HTERT RPE-1 (cell line): ENCODE measurements around the gene REXO4.
"Not testable (repeated sequence)": the region's sequence is repeated elsewhere in the genome, so short reads cannot be mapped to it uniquely, and the experiment has no call there.

ENCODE experiments used
- in situ Hi-C: fragments of 300-500 bp; cut with MboI; formaldehyde crosslinking; loops from 4 replicates; pipeline ENCODE4 v1.14.3; 2020; ENCODE audit warnings: low sequenced_read_pairs

REXO4 gene

DNA sequence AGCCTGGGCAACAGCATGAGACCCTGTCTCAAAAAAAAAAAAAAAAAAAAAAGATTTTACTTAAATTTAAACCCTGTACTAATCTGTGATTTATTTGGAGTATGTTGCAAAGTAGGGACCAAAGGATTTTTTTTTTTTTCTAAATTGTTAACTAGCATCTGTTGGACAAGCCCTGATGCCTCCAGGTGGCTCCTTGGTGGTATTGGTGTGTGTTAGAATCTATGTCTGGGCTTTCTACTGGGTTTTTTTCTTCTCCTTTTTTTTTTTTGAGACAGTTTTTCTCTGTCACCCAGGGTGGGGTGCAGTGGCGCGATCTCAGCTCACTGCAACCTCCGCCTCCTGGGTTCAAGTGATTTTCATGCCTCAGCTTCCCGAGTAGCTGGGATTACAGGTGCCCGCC is 34.1 kb upstream of the REXO4 start:
- in situ Hi-C loops = not testable (repeated sequence)

DNA sequence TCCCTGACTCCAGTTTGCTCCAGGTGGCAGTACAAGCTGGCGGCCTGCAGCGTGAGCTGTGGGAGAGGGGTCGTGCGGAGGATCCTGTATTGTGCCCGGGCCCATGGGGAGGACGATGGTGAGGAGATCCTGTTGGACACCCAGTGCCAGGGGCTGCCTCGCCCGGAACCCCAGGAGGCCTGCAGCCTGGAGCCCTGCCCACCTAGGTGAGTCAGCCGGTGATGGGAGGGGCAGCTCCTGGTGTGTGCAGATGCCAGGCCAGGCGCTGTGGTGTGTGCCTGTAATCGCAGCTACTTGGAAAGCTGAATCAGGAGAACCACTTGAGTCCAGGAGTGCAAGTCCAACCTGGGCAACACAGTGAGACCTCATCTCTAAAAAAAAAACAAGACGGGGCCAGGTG is 31.9 kb upstream of the REXO4 start:
- in situ Hi-C loops = no loop called here

DNA sequence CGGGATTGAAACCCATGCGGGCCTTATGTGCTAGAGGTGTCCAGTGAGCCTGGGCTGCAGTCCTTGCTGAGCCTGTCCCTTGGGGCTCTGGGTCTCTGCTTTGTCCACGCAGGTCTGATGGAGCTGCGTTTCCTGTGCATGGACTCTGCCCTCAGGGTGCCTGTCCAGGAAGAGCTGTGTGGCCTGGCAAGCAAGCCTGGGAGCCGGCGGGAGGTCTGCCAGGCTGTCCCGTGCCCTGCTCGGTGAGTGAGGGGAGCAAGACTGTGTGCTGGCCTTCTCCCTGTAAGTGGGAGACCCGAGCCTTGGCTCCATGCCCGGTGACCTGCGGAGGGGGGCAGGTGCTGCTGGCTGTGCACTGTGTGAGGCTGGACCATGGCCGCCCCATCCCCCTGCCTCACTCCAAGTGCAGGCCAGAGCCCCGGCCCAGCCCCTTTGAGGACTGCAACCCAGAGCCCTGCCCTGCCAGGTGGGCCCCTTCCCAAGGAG is 30.7 kb upstream of the REXO4 start:
- in situ Hi-C loops = no loop called here

DNA sequence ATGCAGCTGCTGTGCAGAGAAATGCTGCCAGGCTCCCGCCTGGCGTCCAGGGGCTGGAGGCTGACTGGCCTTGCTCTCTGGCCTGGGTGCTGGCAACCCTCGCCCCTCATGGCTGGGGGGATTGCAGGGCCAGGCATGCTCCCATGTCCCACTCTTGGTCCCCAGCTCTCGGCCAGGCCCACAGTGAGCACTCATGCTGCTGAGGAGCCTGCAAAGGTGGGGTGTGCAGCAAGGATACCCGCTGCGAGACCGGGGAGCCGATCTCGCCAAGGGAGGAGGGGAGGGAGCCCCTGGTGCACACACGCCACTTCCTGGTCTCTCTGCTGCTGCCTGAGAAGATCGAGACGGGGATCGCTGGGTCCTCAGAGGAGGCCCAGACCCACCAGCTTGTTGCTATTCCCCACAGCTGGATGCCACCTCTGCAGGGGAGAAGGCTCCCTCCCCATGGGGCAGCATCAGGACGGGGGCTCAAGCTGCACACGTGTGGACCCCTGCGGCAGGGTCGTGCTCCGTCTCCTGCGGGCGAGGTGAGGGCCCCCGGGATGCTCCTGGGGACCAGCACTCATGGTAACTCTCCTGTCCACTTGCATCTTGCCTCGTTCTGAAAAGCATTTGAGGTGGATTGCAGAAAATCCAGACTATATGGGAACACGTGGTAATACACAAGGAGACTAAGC is 27.6 kb upstream of the REXO4 start:
- in situ Hi-C loops = no loop called here

DNA sequence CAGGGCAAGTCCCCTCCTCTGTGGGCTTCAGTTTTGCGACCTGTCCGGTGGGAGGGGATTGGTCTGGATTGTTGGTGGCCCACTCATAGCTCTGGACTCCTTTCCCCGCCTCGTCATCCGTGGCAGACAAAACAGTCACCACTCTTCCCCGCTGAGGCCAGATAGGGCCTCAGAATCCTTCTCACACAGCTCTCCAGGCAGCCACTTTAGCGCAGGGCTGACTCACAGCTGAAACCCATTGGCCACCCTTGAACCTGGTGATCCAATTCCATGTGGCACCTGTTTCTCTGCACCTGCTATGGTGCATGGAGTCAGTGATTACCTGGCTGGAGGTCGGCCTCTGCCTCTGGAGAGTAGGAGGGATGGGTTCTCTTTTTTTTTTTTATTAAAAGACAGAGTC is 26.2 kb upstream of the REXO4 start:
- in situ Hi-C loops = no loop called here

- in situ Hi-C loops = no loop called here
Measured at GRCh38 chr9:133443248-133443647, 25.4 kb upstream of the REXO4 start.

DNA sequence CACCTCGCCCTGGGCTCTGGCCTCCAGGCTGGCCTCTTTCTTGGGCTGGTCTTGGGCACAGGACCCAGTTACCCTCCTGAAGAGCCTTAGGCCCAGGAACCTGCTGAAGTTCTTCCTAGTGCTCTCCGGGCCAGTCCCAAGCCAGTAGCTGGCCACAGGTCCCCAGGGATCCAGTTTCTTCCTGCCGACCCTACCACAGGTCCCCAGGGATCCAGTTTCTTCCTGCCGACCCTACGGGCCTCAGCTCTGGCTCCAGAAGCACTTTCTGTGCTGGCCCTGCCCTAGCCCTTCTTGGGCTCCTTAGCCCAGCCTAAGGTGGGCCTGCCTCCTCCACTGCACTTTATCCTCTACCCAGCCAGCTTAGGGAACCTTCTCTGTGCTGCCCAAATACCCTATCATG is 23.8 kb upstream of the REXO4 start:
- in situ Hi-C loops = no loop called here

- in situ Hi-C loops = no loop called here
Measured at GRCh38 chr9:133440874-133441273, 23.1 kb upstream of the REXO4 start.

DNA sequence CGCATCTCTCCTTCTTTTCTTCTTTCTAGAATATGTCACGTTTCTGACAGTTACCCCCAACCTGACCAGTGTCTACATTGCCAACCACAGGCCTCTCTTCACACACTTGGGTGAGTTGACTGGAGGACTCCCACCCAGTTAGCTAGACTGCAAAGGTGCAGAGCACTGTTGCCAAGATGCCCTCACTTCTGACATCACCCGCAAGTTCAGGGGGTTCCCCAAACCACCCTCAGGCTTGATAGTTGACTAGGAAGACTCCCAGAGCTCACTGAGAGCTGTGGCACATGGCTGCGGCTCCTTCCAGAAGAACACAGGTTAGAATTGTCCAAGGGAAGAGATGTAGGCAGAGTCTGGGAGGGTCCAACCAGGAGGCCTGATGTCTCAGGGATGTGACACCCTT is 21.5 kb upstream of the REXO4 start:
- in situ Hi-C loops = no loop called here

GRCh38 chr9:133437753-133438531 is 20.1 kb upstream of the REXO4 start:
- in situ Hi-C loops = no loop called here

GRCh38 chr9:133436681-133437080 is 18.9 kb upstream of the REXO4 start:
- in situ Hi-C loops = no loop called here

- in situ Hi-C loops = no loop called here
Measured at GRCh38 chr9:133433351-133433843, 15.6 kb upstream of the REXO4 start.

DNA sequence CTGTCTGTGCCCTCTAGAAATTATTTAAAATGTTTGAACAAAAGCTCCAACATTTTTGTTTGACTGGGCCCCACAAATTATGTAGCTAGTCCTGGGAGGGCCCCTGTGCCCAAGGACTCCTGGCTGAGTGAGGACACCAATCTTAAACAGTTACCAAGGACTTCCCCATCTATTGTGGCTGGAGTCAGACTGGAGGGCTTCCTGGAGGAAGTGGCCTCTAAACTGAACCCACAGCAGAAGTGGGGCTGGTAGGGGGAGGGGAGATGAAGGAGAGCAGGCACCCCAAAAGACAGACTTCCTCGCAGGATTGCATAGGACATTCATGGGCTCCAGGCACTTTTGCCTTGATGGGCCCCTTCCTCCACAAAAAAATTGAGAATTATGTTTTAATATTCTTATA is 12.4 kb upstream of the REXO4 start:
- in situ Hi-C loops = no loop called here

DNA sequence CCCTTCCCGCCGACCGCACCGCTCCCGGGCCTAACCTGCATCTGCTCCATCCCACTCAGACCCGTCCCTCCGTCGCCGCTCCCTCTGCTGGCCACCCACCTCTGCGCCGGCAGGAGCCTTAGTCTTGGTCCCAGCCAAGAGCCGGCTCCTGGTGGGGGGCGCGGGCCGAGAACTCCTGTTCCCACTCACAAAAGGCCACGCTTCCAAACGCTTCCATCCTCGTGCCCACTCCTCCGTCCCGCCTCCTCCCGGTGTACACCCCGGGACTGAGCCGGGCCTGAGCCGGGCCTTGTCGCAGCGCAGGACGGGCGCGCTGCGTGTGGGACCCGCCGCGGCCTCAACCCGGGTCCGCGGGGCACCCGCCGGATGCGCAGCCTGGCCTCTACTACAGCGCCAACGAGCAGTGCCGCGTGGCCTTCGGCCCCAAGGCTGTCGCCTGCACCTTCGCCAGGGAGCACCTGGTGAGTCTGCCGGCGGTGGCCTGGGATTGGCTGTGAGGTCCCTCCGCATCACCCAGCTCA is 11.9 kb upstream of the REXO4 start:
- in situ Hi-C loops = no loop called here

- in situ Hi-C loops = no loop called here
Measured at GRCh38 chr9:133429214-133429613, 11.4 kb upstream of the REXO4 start.

- in situ Hi-C loops = no loop called here
Measured at GRCh38 chr9:133428617-133429101, 10.8 kb upstream of the REXO4 start.

- in situ Hi-C loops = no loop called here
Measured at GRCh38 chr9:133427658-133428348, 10.0 kb upstream of the REXO4 start.

DNA sequence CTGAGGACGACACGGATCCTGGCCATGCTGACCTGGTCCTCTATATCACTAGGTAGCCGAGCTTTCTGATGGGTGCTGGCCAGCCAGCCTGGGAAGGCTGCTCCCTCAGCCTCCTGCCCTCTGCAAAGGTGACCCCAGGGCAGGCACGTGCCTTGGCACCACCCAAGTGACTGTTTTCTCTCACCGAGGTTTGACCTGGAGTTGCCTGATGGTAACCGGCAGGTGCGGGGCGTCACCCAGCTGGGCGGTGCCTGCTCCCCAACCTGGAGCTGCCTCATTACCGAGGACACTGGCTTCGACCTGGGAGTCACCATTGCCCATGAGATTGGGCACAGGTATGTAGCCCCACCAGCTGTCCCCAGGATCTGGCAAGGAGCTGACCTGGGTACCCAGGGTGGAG is 8.2 kb upstream of the REXO4 start:
- in situ Hi-C loops = no loop called here

DNA sequence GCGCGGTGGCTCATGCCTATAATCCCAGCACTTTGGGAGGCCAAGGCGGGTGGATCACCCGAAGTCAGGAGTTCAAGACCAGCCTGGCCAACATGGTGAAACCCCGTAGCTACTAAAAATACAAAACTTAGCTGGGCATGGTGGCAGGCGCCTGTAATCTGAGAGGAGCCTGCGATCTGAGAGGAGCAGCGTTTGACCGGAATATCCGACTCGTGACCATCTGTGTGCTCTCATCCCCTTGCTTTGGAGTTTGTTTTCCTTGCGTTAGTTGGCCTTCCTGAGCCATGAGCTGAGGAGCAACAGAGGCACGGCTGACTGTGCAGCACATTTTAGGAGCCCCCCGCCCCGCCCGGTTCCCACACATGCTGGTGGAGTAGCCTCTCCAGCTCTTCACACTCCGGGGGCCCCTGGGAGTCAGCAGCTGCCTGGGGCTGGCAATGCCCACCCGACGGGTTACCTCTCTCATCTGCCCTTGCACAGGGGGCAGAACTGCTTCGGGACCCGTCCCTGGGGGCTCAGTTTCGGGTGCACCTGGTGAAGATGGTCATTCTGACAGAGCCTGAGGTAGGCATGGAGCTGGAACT is 7.3 kb upstream of the REXO4 start:
- in situ Hi-C loops = no loop called here

DNA sequence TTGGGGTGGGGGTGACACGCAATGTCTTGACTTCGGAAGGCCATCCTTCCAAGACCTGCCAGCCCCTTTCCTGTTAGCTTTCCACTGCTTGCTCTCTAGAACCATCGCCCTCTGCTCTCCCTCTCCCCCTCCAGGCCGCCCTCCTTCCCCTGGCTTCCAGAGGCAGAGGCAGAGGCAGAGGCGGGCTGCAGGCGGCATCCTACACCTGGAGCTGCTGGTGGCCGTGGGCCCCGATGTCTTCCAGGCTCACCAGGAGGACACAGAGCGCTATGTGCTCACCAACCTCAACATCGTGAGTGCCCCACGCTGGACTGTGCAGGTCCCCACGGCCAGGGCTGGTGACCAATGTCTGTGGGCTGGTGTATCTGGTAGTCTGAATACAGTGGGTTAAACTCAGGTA is 6.4 kb upstream of the REXO4 start:
- in situ Hi-C loops = no loop called here

- in situ Hi-C loops = no loop called here
Measured at GRCh38 chr9:133423216-133423615, 5.4 kb upstream of the REXO4 start.
